NCI-H187 treated with DMSO at 0.1 percent for 48 hours (cell line): ENCODE results near the gene SLC9A9.
"Not testable (repeated sequence)": the region's sequence is repeated elsewhere in the genome, so short reads cannot be mapped to it uniquely, and the experiment has no call there.

Source experiments
- DNase-seq: peaks from one replicate; lab custom pipeline; 2025; lab: John Stamatoyannopoulos, UW

Gene SLC9A9

DNA sequence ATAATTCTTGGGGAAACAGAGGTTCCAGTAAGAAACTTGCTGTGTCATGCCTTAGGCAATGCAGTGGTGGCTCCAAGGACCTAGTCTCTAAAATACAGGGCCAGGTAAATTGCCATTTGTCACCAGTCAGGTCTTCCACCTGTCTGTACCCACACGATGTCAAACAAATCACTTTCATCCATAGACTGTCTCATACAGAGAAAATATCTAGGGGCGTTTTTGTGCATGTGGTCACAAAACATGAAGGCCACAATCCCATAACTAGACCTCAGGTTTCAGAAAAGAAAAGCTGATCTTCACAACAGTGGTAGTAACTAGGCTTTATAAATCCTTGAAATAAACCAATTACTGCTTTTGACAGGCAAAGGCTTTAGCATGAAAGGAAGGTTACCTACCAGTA, 92.3 kb downstream of the SLC9A9 start:
- DNase-seq: no peak

DNA sequence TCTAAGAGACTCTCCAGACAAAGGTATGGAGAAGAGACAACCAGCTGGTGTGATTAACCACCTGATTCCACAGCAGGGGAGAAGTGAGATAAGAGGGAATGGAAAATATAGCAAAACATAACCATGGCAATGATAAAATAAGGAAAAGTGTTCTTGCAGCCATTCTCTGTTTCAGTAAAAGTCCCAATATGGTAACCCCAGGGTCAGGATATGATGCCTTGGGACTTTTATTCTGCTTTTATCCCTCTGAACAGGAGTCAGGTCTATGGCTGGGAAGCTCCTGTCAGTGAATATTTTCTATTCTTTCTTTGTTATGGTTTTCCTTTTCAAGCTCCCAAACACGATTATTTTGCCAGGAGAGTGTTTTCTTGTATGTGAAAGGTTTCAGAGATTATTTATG, 94.2 kb downstream of the SLC9A9 start:
- no peak for DNase-seq

DNA sequence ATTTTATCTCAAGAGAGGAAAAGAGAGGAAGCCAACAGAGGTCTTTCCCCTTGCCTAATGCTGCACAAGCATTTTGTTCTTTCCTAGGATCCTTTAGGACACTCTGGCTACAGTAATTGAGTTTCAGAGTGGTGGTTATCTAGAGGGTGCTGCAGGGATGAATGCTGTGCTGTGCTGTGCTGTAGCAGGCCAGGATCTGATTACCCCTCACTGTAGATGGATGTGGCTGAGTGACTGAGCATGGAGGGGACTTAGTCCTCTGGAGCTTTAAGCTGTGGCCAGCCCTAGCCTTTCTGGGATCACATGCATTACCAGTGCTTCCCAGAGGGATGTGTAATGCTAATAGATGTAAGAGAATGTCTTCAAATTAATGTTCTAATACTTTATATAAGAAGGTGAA, 94.8 kb downstream of the SLC9A9 start:
- no peak for DNase-seq

DNA sequence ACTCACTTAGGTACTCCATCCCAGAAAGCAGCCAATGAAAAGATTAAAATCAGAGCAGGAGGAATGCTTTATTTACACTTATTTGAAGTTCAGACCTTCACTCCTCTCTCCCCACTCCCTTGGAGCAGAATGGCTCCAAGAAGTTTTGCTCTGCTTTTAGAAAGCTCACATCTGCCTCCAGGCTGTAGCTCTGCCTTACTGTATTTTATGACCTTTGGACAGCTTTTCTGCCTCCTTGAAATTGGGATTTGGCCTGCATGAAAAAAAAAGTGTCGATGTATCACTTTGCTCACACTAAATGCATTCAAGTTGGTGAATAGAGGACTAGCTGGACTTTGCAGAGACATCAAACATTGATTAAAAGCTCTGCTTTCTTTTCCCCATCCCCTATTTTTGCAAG, 95.3 kb downstream of the SLC9A9 start:
- no peak for DNase-seq

DNA sequence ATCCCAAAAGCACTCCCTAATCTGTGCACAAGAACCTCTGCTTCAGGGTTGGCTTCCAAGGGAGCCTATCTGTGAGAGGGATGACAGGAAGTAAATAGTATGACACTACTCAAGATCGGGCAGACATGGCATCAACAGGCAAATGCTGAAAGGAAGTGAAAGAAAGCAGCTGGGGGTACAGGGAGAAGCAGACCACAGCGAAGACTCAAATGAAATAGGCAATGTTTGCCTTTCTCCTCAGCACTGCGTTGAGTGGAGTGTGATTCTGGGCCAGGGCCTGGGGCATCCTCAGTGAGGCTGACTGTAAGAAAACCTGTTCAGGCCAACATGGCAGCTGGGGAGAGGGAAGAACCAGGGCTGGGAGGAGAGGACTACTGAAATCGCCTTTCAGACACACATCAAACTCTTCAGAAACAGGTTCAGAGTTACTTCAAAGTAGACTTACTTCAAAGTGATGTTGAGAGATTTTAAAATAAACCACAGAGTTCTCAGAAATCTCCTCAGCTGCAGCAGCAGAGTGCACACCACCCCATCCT, 96.6 kb downstream of the SLC9A9 start:
- no peak for DNase-seq

DNA sequence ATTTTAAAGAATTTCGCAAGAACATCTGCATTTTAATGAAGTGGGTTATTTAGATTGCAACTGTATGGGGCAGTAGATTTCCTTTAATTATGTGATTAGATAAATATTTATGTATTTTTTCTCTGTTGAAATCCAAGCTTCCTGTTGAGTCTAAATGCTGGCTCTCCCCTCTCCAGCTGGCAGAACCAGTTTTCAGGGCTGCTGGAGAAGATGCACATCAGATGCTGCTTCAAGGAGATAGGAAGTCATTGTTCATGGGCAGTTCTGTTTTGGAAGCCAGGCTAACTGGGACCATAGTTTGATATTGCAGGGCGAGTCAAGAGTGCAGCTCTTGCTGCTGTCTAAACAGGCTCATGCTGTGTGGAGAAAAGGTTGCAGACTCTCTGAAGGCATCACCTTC, 97.4 kb downstream of the SLC9A9 start:
- no peak for DNase-seq

DNA sequence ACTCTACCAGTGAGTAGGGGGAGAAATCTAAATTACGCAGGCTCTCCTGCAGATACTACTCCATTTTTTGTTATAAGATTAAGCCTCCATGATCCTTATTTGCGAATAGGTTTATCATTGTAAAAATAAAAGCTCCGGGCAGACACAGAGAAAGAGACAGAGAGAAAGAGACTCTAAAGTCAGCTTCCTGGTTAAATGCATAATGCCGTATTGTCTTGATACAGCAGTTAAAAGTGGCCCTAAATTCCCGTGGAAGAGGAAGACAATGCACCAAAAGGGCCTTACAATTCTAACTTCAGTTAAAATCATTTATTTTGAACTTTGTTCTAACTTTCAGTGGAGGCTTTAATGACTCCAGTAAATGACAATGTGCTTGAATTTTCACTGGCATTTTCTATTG, 98.3 kb downstream of the SLC9A9 start:
- DNase-seq: no peak

DNA sequence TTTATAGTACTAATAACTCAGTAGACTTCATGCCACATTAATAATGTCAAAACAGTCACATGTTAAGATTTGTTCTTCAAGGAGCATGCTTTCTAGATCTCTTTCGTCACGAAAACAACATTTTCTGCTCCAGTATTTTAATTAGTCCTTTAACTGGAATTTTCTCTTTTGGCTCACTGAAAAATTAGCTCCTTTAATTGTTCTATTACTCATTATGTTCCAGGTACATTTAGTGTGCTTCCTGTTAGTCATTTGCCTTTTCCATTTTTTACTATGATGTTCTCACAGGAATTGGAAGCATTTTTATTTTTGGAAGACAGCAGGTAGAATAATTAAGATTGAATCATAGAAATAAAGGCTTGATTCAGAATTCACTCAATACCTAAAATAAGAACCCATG, 111.2 kb downstream of the SLC9A9 start:
- DNase-seq: no peak

DNA sequence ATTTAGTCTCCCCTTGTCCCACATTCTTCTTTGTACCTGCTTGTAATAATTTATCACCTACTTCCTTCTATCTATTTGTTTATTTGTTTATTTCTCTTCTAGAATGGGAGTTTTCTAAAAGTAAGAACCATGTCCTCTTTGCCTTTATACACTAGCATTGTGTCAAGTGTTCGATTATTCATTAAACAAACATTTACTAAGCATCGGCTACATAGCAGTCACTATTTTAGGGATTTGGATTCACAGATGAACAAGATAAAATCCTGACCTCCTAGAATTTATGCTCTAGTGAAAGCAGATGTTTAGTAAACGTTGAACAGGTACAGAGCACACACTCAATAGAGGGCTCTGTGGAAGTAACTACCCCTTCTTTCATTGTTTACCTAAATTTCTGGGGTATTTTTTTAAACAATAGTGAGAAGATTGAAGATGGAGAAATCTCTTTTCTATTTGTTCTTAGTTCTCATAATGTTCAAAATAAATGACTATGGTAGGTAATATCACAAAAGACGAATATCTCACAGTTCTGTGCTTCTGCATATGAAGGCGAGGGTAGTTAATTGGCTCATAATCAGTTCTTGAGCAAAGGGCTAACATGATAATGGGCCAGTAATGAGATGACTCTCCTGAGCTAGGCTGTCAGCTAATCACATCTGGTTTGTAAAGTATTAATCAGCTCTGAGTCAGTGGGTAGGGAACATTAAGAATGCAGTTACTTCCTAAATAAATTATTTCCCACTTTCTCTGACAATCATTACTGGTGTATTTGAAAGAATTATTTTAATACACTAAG, 111.9 kb downstream of the SLC9A9 start:
- DNase-seq: no peak

DNA sequence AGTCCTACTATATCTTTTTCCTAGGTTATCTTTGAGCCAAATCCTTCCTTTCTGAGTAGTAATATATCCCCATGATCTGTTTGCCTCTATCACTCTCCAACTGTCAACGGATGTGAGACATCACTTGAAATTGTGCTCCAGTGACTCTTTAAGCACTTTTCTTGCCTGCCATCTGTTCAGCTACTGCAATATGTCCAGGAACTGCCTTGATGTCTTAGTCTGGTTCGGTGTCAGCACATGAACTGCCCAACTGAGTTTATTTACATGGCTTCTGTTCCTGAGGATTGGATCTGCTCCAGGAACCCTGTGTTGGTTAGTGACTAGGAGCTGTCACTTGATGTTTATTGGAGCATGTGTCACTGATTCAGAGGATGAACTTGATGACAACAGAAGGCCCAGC, 116.5 kb downstream of the SLC9A9 start:
- DNase-seq: no peak

DNA sequence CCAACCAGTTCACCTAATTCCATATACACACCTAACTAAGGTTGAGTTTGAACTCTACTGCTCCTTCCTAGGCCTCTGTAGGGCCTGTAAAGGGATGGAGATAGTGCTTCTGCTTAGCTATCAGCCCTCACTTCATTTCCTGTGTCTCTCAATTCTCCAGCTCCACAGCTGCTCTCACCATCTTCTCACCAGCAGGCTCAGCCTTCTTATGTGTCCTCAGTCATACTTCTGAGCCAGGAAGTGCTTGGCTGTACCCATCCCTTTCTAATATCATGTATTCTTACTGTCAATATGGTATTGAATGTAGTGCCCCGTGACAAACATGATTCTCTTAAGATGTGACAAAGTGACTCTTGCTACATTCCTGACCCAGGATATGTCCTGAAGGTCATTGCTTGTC, 116.9 kb downstream of the SLC9A9 start:
- DNase-seq: no peak

DNA sequence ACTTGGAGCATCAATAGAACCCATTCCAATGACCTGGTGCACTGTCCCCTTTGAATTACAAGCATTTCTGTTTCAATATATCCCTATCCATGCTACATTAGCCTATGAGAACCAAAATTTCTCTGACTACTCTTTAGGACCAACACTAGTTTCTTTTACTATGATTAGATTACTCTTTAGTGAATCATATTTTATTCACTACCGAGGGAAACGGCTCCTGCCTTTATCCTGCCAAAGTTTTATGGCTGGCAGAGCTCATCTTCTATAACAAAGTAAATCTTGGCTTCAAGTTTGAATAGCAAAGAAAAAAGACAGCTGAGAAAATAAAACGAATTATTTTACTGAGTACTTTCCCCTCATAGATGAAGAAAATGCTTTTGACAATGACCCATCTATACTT, 120.9 kb downstream of the SLC9A9 start:
- DNase-seq: no peak

DNA sequence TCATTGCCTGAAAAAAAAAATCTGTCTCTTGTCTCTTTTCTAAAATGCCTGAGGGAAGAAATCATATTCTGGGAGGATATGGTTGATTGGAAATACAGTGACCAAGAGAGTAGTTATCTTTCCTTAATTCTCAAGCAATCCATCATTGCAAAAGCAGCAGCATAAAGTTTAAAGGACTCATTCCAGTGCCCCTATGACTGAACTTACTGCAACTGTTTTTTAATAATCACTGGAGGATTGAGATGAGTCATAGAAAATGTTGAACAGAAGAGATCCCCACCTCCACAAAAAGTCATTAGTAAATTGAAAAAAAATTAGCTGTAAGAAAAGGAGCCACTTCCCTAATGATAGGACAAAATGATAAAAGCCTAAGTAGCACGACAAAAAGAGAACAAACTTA, 121.5 kb downstream of the SLC9A9 start:
- no peak for DNase-seq

DNA sequence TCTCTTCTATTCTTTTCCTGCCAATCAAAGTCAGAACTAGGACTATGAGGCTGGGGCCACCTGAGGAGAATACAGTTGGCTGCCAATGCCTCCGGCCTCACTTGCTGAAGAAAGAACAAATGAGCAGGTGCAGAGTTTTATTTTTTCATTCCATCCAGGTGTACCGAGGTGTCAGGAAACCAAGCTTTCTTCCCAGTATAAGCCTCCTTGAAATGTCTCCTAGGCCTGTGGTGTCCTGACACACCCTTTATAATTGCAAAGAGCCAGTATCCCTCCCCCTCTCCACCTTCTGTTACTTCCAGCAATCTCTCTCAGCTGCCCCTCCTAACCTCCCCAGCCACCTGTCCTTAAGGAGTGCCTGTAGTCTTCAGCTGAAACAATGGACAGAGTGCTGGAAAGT, 127.9 kb downstream of the SLC9A9 start:
- peak; percentile 78 for DNase-seq

DNA sequence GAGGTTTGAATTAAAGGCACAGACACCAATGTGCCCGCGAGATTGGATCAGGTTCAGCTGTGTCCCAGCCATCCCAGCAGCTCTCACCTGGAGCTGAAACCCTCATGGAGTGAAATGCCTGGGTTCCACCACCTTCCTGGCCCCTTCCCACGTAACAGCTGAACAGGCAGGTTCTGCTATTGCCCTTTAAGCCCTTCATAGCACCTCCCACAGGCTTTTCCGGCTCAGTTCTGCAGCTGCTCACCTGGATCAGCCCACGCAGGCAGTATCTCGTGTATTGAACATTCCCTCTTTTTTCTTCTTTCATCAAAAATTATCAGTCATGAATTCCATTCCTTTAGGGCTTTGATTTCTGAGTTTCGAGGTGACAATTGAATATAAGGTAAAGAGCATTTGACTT, 129.8 kb downstream of the SLC9A9 start:
- no peak for DNase-seq

DNA sequence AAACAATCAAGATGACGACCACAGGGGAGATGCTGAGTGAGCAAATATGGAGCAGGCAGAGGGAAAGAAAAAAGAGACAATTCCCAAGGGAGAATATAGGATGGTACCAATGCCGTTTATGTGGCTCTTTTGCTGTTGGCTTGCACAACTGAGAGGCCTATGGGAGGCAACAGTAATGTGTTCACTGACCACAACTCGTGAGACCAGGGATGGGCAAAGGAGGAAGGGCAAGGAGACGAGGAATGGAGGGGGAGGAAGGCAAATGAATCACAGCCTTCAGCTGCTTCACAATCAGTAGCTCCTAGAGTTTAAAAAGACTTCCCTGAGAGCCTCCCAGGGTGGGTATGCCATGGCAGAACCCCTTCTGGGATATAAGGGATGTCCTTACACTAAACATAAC, 131.5 kb downstream of the SLC9A9 start:
- no peak for DNase-seq

DNA sequence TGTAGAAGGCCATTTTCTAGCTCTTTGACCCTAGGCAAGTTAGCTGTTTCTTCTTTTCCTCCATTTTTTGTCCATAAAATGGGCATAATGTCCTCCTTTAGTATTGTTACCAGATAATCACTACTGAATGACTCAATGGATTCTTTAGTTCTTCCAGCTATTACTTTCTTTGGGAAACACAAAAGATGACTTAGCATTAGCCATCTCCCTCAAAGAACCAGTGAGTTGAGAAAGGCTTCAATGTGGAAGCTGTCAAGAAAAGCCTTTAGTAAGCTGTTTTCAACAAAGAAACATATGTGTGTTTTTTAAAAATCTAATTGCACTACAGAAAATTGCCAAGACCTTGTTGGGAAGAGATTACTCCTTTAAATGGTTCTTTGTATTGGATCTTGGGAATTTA, 135.7 kb downstream of the SLC9A9 start:
- no peak for DNase-seq

DNA sequence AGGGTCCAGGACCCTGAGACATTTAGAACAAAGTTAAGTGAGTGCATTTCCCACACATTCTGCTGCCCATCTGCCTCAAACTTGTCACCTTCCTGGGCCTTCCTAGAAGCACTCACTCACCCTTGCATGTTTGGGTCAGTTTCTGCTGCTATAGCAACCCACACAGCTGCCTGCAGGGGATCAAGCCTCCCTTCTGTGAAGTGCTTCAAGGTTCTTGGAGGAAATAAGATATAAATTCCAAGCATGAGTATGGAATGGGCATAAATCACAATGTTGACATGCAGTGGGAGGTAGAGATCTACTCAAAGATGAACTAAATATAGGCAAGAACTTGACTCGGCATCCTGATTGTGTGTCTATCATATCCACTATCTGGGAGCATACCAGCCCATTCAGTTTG, 140.4 kb downstream of the SLC9A9 start:
- no peak for DNase-seq

DNA sequence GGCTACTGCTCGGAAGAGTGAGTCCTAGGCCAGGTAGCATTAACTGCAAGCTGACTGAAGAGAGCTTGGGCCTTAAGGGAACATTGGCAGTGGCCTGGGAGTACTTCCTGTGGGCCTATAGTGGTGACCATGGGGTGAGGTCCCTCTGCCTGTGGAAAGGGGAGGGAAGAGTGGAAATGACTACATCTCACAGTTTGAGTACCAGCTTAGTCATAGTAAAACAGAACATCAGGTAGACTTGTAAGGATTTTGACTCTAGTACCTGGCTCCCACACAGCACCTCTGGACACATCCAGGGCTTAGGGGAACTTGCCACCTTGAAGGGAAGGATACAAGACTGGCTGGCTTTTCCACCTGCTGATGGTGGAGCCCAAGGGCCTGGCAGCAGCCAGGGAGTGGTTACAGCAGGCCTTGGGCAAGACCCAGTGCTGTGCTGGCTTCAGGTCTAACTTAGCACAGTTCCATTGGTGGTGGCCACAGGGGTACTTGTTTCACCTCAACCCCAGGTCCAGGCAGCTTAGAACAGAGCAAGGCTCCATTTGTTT, 147.8 kb downstream of the SLC9A9 start:
- DNase-seq: no peak

DNA sequence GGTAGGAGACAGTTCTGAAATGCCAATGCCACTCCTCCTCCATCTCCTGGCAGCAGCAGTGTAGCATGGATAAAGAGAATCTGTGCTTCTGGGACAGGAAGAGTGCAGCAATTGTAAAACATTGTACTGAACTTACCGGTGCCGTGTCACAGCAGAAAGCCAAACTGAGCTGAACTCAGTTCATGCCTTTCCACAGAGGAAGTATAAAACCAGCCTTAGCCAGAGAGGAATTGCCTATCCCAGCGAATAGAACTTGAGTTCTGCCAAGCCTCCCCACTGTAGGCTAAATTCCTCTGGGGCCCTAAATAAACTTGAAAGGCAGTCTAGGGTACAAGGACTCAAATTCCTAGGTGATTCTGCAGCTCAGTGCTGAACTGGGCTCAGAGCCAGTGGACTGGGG, 148.8 kb downstream of the SLC9A9 start:
- no peak for DNase-seq

DNA sequence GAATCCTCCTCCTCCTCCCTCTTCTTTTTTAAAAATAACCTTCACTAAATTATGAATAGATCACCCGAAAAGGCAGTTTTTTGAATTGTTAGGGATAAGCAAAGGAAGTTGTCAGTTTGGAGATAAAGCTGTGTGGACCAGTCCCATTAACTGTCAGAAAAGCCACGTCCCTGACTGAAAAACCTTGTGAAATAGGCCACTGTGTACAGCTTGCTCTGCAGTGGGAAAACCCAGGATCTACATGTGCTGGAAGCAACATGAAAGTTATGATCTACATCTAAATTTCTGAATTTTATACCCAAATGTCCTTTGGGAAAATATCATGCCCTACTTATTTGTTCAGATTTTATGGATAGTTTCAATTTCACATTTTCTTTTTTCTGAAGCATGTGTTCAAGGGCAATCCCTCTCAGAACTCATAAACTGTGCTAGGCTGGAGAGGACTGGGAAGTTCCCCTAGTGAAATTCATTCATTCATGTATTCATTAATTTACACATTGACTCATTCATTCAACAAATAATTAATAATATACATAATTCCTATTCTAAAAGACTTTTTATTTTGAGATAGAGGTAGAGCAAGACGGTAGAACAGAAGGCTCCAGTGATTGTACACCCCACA, 149.5 kb downstream of the SLC9A9 start:
- DNase-seq: no peak

DNA sequence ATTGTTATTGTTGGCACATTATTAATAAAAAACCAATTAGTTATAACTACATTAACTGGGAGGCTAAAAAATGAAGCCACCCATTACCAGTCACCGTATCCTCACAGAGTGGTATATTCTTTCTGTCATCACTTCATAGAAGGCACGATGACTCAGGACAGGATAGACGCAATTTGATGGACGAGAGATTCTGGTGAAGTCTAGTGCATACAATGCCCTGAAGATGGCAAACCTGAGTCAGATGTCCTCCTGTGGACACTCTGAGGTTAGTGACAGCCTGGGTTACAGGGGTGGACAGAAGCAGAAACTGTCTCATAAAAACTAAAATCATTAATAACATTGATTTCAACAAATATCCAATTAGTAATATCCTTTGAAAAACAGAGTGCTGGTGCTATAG, 150.3 kb downstream of the SLC9A9 start:
- no peak for DNase-seq

DNA sequence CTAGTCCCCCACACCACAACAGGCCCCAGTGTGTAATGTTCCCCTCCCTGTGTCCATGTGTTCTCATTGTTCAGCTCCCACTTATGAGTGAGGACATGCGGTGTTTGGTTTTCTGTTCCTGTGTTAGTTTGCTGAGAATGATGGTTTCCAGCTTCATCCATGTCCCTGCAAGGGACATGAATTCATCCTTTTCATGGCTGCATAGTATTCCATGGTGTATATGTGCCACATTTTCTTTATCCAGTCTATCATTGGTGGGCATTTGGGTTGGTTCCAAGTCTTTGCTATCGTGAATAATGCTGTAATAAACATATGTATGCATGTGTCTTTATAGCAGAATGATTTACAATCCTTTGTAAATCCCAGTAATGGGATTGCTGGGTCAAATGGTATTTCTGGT, 152.9 kb downstream of the SLC9A9 start:
- not testable (repeated sequence) for DNase-seq

DNA sequence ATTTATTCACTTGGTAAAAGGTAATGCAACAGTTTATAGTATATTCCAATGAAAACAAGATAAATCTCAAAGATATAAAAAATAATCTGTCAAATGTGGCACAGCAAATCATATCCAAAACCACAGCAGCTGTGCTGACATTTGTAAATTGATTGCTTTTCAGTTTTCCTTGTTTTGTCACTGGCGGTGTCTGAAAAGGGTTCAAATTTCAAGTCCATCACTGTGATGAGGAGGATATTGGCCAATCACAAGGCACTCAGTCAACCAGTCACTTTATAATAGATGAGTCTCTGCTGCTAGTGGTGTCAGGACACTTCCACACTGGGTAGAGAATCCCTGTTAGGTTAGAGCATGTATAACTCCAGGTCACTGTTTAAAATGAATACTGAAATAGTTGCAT, 154.8 kb downstream of the SLC9A9 start:
- DNase-seq: no peak
